ENCODE measurements around the gene H3-3A. TPM values are rescaled to one million over a fixed set of nuclear protein-coding genes. Genes with fewer than 3 reads are reported as not detected.

H3-3A gene
- total RNA-seq, 1 donor from 2014 or later, result 84.8 TPM

DNA sequence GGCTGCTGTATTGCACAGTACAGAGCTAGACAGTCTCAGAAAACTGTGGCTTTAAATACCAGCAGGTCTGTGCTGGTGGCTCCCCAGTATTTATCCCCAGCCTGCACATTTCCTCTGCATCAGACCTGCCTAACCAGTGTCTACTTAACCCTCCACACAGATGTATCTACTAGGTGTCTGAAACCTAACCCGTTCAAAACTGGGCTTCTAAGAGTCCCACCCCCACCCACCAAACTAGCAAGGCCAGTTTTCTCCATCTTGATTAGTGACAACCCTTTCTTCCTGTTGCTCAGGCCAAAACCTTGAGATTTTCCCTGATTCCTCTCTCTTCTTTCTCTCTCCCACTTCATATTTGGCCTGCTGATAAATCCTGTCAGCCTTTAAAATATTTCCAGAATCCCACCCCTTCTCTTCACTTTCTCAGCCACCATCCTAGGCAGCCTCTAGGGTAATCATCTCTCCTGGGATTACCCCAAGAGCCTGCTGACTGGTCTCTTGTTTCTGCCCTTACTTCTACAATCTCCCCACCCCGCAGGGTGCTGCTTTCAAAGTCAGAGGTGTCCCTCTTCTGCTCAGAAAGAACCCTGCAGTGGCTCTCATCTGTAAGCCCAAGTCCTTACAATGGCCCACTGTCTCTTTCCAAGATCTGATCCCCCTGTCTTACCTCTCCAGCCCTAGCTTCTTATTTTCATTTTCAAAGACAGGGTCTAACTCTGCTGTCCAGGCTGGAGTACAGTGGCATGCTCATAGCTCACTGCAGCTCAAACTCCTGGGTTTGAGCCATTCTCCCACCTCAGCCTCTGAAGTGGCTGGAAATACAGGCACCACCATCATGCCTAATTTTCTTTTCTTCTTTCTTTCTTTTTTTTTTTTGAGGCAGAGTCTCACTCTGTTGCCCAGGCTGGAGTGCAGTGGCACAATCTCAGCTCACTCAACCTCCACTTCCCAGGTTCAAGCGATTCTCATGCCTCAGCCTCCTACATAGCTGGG, 45.2 kb downstream of the H3-3A start:
- DNase-seq (ENCODE audit: low read depth), result no peak
- TF ChIP-seq, protein P1, sequence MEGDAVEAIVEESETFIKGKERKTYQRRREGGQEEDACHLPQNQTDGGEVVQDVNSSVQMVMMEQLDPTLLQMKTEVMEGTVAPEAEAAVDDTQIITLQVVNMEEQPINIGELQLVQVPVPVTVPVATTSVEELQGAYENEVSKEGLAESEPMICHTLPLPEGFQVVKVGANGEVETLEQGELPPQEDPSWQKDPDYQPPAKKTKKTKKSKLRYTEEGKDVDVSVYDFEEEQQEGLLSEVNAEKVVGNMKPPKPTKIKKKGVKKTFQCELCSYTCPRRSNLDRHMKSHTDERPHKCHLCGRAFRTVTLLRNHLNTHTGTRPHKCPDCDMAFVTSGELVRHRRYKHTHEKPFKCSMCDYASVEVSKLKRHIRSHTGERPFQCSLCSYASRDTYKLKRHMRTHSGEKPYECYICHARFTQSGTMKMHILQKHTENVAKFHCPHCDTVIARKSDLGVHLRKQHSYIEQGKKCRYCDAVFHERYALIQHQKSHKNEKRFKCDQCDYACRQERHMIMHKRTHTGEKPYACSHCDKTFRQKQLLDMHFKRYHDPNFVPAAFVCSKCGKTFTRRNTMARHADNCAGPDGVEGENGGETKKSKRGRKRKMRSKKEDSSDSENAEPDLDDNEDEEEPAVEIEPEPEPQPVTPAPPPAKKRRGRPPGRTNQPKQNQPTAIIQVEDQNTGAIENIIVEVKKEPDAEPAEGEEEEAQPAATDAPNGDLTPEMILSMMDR (IDR thresholded peaks at IDR 0.05; ENCODE audit: insufficient read depth, low read length, severe bottlenecking), result no peak
- no peak for FAIRE-seq

DNA sequence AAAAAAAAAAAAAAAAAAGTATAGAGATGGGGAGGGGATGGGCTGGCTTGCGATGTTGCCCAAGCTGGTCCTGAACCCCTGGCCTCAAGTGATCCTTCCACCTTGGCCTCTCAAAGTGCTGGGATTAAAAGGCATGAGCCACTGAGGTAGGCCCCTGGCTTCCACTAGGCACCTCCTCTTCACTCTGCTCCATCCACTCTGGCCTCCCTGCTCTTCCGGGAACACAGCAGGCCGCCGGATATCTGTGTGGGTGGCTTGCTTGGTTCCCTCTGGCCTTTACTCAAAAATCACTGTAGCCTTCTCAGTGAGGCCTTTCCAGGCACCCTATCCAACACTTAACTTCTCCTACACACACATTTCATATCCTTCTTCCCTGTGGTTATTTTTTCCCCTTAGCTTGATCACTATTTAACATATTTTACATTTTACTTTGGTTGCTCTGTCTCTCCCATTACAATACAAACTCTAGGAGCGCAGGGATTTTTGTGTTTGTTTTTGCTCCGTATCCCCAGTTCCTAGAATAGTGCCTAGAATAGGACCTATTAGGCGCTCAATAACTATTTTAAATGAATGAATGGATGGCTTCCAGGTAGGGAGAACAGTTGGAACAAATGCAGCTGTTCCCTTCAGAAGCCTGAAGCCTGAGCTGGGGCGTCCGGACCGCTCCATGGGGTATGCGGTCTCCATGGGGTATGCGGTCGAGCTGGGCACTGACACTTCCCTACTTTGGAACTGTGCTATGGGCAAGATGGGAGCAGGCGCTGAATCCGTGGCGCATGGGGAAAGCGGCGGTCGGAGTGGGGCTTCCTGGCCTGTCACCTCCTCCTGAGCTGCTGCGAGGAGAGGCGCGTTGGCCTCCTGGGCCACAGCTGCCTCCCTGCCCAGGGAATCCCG, 46.7 kb downstream of the H3-3A start:
- Histone ChIP-seq H3K4me3 (ENCODE audit: low read depth, low read length) (peak overlapping the region; percentile 50), H3K27me3 (ENCODE audit: control insufficient read depth, insufficient read depth, low read length) (no peaks in the 10 kb centered on the region), H3K36me3 (ENCODE audit: control insufficient read depth, insufficient read depth, low read length) (no peaks in the 10 kb centered on the region)
- TF ChIP-seq, protein P1 (IDR thresholded peaks at IDR 0.05; ENCODE audit: insufficient read depth, low read length, severe bottlenecking), result no peak
- FAIRE-seq (no peak), DNase-seq (ENCODE audit: low read depth) (no peak)

More for the DNA sequence above, 45.2 kb downstream of the H3-3A start:
- H3K36me3 ChIP-seq (ENCODE audit: control insufficient read depth, insufficient read depth, low read length), result no peaks in the 10 kb centered on the region
- no peaks in the 10 kb centered on the region for H3K27me3 ChIP-seq (ENCODE audit: control insufficient read depth, insufficient read depth, low read length)
- no peak overlapping the region for H3K4me3 ChIP-seq (ENCODE audit: low read depth, low read length)

DNA sequence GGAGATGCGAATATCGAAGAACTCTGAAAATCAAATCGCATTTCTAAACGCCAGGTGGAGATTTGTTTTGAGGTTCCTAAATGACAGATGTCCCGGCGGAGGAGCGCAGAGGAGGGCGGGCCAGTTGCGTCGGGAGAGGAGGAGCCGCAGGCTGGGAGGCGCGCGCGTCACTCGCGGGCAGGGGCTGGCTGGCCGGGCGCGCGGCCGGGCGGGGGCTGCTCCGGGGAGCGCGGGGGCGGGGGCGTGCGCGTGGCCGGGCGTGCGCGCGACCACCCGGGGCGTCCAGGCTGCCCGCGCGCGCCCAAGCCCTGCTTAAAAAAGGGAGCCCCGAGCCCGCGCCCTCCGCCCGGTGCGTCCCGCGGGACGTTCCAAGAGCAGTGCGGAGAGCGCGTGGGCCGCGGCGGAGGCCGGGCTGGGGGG, 47.3 kb downstream of the H3-3A start:
- Histone ChIP-seq H3K27me3 (ENCODE audit: control insufficient read depth, insufficient read depth, low read length) (no peaks in the 10 kb centered on the region), H3K4me3 (ENCODE audit: low read depth, low read length) (peak overlapping the region; percentile 50), H3K36me3 (ENCODE audit: control insufficient read depth, insufficient read depth, low read length) (no peaks in the 10 kb centered on the region)
- TF ChIP-seq, protein P1 (IDR thresholded peaks at IDR 0.05; ENCODE audit: insufficient read depth, low read length, severe bottlenecking), result no peak
- DNase-seq (ENCODE audit: low read depth) (peak; percentile 64), FAIRE-seq (no peak)

DNA sequence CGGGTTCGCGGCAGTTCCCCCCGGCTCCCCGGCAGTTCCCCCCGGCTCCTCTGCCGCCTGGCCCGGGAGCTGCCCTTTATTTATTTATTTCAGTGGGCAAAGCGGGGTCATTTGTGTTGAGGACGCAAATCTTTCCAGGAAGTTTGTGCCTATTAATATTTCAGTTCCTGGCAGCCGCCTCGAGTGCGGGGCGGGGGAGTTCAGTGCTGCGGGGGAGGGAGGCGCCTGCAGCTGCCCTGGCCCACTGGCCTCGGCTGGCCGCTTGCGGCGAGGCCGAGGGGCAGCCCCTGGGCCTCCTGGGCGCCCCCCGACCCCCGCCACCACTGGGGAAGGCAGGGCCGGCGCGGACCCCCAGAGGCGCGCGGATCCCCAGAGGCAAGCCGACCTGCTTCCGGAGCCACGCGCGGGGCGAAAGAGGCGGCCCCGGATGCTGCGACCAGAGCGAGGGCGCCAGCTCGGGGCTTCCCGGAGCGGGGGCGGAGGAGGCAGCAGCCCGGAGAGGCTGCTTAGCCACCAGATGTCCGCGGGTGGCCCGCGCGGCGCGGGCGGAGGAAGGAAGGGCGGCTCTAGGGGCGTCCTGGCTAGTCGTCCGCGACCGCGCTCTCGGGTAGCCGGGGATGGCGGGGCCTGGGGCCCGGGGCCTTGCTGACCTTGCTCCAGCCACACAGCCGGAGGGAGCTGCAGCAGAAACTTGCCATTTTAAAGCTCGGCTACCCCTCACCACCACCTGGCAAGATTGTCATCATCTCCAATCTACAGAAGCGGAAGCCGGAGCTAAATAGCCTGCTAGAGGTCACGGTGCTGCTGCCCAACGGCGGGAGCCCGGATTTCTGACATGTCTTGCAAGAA, 48.0 kb downstream of the H3-3A start:
- Histone ChIP-seq H3K27me3 (ENCODE audit: control insufficient read depth, insufficient read depth, low read length) (no peaks in the 10 kb centered on the region), H3K36me3 (ENCODE audit: control insufficient read depth, insufficient read depth, low read length) (no peaks in the 10 kb centered on the region), H3K4me3 (ENCODE audit: low read depth, low read length) (peak overlapping the region; percentile 50)
- TF ChIP-seq, protein P1 (IDR thresholded peaks at IDR 0.05; ENCODE audit: insufficient read depth, low read length, severe bottlenecking), result no peak
- FAIRE-seq (no peak), DNase-seq (ENCODE audit: low read depth) (no peak)
